NCI-H69 (cell line): ENCODE results near the gene JUND.

Source experiments
- DNase-seq: peaks from one replicate; lab custom pipeline; 2025; lab: John Stamatoyannopoulos, UW

Gene JUND

DNA sequence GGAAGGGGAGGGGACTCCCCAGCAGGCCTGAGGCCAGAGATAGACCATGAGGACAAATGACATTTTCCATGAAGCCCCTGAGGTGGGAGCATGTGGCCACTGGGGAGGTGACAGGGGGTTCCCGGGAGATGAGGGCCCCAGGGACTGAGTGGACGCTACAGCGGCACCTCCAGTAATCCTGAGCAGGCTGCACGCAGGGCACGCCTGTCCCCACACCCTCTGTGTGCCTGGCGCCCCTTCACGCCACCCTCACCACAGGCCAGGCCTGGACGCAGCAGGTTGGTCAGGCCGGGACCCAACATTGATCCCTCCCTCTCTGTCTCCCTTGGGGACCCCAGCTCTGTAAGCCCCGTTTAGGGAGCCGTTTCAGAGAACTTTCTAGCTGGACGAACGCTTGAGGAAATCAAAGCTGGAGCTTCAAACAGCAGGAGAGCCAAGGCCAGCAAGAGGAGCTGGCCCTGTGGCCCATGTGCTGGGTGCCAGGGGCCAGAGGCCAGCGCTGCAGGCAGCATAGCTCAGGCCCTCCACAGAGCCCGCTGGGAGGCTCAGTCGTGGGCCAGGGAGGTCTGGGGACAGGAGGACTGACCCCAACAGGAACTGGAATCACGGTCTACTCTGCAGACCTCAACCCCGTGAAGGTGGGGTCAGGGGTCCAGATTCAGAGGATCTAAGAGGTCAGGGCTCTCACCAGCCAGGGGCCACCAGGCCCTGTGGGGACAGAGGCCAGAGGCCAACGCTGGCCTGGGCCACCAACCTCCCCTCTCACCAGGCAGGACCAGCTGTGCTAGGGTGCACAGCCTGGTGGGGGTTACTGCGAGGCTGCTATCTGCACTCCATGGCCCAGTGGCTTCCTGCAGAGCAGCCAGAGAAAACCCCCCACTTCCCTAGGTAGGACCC lies 26.9 kb upstream of the JUND start:
- DNase-seq = no peak

DNA sequence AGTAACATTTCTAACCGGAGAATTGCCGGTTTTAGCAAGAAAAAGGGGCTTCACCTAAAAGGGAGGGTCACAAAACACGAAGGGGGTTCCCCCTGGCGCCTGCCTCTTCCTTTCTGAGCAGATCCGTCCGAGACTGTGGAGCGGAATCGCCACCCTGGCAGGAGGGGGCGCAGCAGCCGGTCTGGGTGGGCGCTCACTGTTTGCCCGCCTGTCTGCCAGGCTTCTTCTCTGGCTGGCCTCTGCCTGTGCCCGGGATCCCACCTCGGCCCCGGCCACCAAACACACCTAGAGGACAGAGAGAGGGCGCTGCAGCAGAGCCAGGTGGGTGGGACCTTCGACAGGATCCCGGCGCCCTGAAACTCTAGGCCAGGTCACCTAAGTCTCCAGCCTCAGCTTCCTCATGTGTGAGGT lies 25.9 kb upstream of the JUND start:
- no peak for DNase-seq

DNA sequence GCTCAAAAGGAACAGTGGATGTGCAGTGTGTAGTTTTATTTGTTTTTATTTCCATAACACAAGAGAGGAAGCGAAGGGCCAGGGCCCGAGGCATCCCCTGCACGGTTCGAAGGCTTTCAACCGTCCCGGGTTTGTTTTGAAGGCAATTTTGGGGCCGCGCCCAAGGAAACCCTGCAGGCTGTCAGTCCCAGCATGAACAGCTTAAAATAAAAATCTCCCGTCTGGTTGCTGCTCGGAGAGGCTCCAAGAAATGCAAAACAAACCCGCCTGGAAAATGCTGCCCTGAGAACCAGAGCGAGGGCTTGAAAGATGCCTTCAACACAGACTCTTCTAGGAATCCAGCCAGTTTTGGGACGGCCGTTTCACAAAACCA lies 25.5 kb upstream of the JUND start:
- no peak for DNase-seq

DNA sequence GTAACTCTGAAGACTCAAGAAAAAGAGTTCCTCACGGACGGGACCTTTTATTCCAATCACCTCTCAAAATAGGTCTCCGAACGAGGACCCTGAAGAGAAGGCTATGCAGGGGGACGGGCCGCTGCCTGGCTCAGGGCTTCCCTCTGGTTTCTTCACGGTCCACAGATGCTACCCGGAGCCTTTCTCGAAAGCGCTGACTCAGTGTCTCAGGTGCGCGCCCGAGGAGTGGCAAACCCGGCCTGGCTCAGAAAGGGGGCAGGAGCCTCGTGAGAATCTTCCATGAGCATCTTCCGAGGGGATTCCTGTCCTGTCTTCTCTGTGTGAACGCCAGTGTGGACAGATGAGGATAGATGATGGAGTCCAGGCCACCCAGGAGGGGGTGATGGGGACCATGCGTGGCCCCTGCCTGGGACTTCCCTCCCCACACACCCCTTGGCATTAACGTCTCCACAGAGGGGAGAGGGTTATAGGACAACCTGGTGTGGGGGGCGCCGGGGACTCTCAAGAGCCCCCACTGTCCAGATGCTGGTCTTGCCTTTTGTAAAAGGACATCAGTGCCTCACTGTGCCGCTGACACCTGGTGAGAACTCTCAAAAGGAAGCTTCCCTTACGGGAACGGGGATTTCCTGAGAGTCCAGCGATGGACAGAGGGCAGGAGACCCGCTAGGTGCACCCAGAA lies 24.9 kb upstream of the JUND start:
- no peak for DNase-seq

DNA sequence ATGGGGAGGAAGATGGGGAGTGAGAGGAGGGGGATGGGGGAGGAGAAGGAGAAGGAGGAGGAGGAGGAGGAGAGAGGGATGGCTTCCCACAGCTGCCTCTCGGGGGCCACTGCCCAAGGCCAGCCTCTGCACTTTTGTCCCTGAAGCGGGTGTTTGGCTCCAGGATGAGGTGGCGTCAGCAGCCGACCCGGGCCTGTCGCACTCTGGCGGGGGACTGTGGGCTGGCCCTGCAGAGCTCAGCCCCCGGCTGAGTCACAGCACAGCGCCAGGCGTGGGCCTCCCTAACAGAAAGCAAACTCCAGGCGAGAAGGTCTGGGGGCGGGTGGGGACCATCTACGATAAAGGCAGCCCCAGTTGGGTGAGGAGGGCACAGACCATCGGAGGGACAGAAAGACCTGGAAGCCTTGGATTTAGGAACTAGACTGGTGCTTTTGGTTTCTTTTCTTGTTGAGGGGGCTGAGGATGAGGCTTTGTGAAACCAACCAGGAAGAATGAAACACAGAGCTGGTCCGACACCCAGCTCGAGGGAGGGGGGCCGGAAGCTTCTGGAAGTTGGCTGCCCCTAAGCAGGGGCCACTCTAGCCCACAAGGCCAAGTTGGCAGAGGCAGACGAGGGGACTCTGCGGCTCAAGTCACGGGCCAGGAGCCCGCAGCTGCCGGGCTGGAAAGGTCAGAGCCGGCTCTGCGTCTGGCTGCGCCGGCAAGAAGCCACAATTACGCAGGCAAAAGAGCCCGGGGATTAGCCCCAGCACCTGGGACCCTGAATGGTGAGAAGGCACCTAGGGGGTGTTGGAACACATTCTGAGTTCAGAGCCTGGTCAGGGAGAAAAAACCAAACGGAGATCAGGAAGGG lies 23.3 kb upstream of the JUND start:
- peak; percentile 42 for DNase-seq

DNA sequence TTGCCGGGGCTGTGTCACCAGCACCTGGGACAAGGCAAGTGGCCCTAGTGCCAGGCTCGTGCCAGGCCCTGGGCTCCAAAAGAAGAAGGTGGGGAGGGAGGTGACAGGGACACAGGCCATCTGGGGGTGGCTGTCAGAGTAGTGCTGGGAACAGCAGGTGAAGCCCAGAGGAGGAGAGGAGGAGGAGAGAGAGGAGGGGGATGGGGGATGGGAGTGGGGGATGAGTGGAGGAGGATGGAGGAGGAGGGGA lies 22.7 kb upstream of the JUND start:
- no peak for DNase-seq

DNA sequence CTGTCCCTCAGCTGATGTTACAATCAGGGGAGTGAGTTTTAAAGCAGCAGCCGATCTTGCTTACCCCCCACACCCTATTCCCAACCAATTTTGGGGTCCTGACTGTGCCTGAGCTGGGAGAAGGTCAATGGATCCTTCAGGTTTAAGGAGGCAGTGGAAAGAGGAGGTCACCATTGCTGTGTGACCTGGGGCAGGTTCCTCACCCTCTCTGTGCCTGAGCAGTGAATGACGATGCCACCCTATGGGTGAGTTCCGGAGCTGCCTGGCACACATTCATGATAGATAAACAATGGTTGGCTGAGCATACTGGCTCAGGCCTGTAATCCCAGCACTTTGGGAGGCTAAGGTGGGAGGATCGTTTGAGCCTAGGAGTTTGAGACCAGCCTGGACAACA lies 20.3 kb upstream of the JUND start:
- DNase-seq = no peak

DNA sequence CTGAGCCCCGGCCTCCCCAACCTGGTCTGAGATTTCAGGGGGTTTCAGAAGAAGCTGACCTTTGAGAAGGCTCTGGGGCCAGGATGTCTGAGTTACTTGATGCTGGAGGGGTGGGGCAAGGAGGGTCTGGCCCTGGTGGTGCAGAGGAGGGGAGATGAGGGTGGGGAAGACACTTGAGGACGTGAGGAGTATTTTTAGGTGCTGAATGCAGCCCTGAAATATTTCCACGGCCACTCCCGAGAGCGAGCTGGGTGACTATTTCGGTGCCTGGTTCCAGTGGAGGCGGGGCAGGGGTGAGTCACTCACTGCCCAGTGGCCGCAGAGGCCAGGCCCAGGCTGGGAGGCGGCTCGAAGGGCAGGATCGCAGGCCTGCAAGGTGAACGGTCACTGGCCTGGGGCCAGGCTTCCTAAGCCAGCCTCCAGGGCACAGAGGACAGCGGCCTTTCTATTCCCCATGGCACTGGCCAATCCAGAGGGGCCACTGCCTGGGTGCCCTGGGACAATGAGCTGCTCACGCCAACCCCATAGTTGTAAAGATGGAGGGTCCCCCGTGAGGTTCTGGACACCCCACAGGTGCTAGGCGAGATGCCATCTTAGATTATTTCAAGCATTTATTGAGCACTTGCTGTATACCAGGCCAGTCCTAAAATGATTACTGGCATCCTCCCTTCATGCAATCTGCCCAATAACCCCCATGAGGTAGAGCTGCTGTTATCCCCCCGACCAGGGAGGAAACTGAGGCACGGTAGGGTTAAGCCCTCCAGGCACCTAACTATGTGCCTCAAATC lies 19.7 kb upstream of the JUND start:
- no peak for DNase-seq

DNA sequence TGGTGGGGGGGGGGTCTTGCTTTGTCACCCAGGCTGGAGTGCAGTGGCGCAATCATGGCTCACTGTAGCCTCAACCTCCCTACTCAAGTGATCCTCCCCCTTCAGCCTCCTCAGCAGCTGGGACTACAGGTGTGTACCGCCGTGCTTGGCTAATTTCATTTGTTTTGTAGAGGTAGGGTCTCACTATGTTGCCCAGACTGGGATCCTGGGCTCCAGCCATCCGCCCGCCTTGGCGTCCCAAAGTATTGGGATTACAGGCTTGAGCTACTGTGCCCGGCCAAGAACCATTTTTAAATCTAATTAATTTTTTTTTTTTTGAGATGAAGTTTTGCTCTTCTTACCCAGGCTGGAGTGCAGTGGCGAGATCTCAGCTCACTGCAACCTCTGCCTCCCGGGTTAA lies 18.2 kb upstream of the JUND start:
- DNase-seq = no peak

DNA sequence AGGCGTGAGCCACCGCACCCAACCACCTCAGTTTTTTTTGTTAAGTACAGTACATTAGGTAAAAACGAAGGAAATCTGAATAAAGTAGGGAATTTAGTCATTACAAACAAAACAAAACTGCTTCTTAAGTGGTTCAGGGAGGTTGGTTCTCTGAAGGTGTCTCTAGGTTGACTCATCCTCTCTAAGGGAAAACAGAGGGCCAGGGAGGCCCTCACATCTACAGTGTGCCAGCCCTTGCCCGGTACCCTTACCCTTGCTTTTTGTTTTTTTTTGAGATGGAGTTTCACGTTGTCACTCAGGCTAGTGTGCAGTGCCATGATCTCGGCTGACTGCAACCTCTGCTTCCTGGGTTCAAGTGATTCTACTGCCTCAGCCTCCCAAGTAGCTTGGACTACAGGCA lies 17.2 kb upstream of the JUND start:
- no peak for DNase-seq

DNA sequence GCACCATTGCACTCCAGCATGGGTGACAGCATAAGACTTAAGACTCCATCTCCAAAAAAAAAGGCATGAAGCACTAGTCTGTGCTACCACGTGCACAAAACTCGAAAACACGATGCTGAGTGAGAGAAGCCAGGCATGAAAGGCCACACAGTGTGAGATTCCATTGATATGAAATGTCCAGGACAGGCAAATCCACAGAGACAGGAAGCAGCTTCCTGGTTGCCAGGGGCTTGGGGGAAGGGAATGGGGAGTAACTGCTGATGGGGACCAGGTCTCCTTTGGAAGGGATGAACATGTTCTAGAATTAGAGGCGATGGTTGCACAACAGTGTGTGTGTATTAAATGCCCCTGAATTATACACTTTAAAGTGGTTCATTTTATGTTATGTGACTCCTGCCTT lies 15.9 kb upstream of the JUND start:
- DNase-seq = no peak

DNA sequence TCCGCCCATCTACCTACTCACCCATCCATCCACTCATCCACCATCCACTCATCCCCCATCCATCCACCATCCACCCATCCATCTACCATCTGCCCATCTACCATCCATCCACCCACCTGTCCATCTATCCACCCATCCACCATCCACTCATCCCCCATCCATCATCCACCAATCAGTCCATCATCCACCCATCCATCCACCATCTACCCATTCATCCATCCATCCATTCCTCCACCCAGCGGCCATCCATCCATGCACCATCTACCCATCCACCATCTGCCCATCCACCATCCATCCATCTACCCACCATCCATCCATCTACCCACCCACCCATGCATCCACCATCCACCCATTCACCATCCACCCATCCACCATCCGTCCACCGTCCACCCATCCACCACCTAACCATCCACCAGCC lies 13.6 kb upstream of the JUND start:
- DNase-seq = no peak

DNA sequence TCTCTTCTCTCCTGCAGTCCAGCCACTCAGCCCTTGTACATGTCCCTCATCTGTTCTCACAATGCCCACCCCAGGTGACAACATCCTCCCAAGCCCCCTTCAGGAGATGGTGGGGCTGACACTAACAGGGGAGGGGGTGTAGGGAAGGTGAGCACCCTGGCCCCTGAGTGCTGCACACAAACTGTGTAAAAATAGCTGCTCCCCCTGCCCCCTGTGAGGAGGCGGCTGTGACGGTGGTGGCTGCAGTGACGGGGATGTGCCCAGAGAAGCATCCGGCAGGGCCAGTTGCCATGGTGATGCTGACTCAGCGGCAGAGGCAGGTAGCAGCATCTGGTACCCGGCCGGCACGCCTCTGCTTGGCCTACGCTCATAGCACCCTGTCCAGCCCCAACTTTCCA lies 13.0 kb upstream of the JUND start:
- DNase-seq = peak; percentile 81

DNA sequence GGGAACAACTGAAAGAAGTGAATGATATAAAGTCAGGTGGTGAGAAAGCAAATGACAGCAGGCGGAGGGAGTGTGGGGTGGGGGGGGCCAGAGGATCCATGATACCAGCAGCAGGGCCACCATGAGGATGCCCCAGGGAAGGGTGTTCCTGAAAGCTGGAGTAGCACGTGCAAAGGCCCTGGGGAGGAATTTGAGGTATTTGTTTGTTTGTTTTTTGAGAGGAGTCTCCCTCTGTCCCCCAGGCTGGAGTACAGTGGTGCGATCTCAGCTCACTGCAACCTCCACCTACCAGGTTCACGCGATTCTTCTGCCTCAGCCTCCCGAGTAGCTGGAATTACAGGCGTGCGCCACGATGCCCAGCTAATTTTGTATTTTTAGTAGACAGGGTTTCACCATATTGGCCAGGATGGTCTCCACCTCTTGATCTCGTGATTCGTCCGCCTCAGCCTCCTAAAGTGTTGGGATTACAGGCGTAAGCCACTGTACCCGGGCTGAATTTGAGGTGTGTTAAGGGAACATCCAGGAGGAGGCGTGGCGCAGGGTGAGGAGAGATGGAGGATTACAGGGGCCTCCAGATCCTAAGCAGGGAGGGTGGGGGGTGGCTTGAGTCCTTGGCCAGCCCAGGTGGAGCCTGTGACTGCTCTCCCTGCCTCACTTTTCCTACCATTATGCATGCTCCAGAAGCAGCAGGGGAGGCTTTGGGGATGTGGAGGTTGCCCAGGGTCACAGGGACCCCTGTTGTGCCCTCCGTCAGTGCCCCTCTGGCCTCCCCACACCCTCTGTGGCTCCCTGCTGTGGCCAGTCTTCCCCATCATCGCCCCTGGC lies 12.4 kb upstream of the JUND start:
- peak; percentile 39 for DNase-seq

DNA sequence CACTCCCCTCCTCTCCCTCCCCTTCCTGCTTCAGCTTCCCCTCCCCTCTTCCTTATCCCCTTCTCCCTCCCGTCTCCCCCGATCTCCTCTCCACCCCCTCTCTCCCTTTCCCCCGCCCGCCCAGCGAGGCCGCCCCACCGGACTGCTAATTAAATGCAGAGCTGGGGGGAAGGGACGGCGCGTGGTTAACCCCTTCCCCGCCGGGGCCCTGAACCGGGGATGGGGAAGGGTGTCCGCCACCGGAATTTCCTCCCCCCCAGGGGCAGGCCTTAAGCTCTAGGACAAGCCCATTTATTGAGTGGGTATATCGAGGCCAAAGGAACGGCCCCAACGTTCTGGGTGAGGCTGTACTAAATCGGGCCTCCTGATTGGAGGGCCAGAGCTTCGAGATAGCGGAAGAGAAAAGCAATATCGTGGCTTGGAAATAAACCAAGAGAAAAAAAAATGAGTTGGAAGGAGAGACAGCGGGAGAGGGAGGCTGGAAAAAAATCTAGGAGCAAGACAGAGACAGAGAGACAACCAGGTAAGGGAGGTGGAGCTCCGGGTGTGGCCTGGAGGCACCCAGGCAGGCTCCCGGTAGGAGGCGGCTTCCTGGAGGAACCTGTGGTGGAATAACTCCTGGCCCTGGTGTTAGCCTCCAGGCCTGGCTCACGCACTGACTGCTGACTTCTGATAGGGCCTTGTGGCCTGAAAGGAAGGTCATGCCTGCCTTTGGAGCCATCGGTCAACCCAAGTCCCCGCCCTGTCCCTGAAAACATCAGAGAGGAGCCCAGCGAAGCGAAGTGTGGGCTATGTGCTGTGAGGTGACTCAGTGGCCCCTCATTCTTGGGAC lies 11.6 kb upstream of the JUND start:
- peak; percentile 93 for DNase-seq

DNA sequence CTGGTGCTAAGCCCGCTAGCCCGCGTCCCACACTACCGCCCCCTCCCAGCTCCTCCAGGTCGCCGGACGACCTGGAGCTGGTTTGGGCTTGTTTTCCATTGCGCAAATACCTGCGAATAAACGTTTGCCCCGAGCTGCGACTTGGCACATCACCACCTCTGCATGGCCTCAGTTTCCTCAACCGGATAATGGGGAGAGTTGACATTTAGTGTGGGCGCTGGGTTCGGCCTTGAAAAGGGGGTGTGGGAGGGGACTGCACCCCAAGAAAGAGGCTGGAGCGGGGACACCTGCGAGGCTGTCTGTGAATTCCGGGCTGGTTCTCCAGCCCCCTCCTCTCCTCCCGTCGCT lies 11.0 kb upstream of the JUND start:
- DNase-seq = no peak

DNA sequence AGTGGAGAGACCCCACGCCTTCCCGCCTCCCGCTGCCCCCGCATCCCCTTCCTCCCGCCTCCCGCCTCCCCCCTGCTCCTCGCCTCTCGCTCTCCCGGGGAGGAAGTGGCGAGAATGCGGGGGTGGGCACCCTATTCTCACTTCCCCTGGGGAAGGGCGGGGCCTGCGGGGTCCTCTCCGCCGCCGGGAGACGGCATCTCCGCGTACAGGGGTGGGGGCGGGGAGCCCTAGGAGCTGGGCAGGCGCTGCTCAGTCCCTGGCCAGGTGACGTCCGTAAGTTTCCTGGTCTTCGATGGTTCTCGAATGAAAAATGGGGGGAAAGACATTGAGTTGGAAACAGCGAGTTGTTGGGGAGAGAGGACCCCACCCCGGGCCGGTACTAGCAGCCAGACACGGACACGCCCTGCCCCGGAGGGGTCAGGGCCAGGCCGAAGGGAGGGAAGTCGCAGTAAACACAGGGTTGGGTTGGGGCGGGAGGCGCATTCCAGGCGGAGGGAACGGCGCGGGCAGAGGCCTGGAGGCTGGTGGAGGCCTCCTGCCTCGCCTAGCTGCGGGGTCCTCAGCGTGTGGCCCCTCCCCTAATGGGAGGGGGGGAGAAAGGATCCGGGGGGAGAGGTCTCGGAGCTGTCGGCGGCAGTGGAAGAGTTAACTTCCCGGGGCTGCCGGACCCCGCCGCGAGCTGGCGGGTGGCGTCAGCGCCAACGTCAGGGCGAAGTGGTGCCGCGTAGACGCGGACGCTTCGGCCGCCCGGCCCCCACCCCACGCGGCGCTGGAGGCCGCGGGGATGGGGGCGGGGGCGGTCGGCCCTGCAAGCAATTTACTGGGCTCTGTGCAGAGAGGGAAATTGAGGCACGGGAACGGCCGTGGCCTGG lies 10.4 kb upstream of the JUND start:
- DNase-seq = peak; percentile 87

DNA sequence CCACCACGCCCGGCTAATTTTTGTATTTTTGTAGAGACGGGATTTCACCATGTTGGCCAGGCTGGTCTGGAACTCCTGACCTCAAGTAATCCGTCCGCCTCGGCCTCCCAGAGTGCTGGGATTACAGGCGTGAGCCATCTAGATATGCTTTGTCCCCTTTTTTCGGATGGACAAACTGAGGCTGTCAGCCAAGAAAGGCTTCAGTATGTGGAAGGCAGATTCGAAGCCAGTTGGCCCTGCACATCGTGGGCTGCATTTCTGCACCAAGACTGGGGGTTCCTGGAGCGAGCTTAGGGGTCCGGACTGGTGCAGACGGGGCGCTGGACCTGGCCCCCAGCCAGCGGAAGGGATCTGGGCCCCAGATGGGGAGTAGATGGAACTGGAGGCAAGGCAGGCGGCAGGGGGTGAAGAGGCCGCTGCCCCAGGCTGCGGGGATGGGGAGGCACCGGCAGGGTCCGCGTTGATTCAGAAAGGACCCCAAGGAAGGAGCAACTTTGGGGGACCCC lies 9.7 kb upstream of the JUND start:
- DNase-seq = no peak

DNA sequence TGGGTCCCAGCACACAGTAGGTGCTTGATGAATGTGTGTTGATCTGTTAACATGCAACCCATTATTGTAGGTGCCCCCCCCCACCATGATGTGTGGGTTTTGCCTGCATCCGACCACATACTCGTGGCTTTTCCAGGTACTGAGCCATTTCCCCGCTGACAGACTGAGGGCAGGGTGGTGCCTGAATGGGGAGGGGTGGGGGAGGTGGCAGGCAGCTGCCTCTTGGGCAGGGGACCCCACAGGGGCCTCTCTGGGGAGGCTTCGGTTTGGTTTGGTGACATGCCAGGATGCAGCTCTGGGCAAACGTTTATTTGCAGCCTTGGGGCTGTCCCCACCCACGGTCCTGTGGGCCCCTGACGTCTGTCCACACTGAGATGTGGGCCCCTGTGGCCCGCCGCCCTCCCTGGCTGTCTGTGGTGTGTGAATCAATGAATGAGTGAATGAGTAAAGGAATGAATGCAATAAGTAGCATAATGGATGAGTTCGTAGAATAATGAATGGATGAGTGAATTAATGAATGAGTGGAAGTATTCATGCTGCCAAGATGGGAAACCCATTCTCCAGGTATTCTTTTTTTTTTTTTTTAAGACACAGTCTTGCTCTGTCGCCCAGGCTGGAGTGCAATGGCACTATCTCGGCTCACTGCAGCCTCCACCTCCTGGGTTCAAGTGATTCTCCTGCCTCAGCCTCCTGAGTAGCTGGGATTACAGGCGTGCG lies 9.0 kb upstream of the JUND start:
- peak; percentile 30 for DNase-seq
